HFF-Myc (cell line): ENCODE results near the gene MTPN.

Experiments
- DNase-seq: peaks from one replicate; pipeline ENCODE4 v3.0.0-alpha.2; 2011; ENCODE audit warnings: low read depth; ENCODE audit errors: extremely low read depth
- H3K4me3 ChIP-seq: replicated peaks from 2 replicates; pipeline ENCODE4 v1.5.1; 2011; ENCODE audit warnings: low read depth, mild to moderate bottlenecking, control low read depth, low read length
- CTCF ChIP-seq: IDR thresholded peaks from 2 replicates; pipeline ENCODE4 v1.5.1; 2012; ENCODE audit warnings: mild to moderate bottlenecking, low read depth, low read length, control low read depth; ENCODE audit errors: missing control alignments

MTPN gene

GRCh38 chr7:135901585-135902540, 75.3 kb downstream of the MTPN start:
- no peak for DNase-seq
- TF ChIP-seq CTCF: no peak
- H3K4me3 ChIP-seq: no peak overlapping the region

GRCh38 chr7:135900065-135900546, 77.1 kb downstream of the MTPN start:
- no peak for DNase-seq
- TF ChIP-seq CTCF: no peak
- H3K4me3 ChIP-seq: no peak overlapping the region

GRCh38 chr7:135899458-135900064, 77.6 kb downstream of the MTPN start:
- TF ChIP-seq CTCF: no peak
- H3K4me3 ChIP-seq: no peak overlapping the region
- DNase-seq: no peak

- no peak for TF ChIP-seq CTCF
- H3K4me3 ChIP-seq: no peak overlapping the region
- no peak for DNase-seq
These were observed 78.9 kb downstream of the MTPN start for GRCh38 chr7:135898226-135898625.

- H3K4me3 ChIP-seq: no peak overlapping the region
- TF ChIP-seq CTCF: no peak
- no peak for DNase-seq
These were observed 82.3 kb downstream of the MTPN start for GRCh38 chr7:135894816-135895215.

GRCh38 chr7:135889823-135890222, 87.3 kb downstream of the MTPN start:
- no peak for TF ChIP-seq CTCF
- no peak for DNase-seq
- no peak overlapping the region for H3K4me3 ChIP-seq
